Activated CD4-positive, CD25-positive, alpha-beta regulatory T cell treated with anti-CD3 and anti-CD28 coated beads, Interleukin-2, amount 50 U/mL, for 16 hours (primary cell): ENCODE results near the gene LONP2.
"Not testable (repeated sequence)": the region's sequence is repeated elsewhere in the genome, so short reads cannot be mapped to it uniquely, and the experiment has no call there.

ENCODE experiments used
- DNase-seq: peaks from one replicate; pipeline ENCODE4 v3.0.0-alpha.2; 2020; ENCODE audit warnings: low read depth, low spot score

Gene LONP2

DNA sequence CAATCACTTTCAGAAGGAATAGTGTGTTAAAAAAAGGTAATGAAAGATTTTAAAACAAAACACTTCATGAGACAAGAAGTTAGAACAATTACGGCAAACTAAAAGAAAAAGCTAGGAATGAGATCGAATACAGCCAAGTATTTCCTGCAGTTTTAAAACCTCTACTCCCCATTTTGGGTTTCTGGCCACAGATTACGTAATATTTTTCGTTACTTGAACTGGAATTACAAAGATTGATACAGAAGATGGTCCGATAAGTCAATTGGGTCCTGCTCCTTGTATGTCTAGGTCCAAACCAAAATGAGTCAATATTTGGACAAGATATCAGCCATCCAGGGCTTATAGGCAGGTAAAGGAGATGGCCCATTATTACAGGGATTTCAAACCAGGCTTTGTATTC lies 88.9 kb downstream of the LONP2 start:
- DNase-seq: no peak

DNA sequence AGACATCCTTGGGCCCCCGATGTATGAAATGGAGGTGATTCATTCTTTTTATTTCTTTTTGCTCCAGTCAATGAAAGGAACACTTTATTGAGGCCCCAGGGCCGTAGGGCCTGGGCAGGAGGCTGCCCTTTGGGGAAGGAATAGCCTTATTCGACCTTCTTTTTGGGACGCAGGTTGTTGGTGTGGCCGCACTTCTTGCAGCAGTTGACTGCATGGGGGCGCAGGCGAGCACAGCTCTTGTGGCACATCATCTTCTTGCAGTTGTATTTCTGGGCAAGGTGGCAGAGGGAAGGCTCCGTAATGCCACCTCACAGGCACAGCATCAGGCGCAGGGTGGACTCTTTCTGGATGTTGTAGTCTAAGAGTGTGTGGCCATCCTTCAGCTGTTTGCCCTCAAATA lies 90.2 kb downstream of the LONP2 start:
- no peak for DNase-seq

DNA sequence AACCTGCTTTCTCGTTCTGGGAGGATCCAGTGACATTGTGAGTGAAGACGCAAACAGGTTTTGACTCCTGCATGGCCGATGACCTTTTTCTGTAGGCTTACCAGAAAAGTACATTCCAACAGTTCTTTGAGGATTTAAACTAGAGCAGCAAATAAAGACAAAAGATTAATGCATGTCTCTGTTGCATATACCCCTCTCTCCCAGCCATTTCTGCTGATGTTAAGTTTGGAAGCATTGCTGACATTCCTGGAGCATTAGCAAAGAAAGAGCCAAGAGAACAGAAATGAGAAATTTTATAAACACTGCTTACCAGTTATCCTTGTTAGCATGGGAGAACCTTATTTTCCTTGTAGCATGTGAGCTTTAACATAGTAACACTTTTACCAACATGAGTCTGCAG lies 91.9 kb downstream of the LONP2 start:
- DNase-seq: no peak

DNA sequence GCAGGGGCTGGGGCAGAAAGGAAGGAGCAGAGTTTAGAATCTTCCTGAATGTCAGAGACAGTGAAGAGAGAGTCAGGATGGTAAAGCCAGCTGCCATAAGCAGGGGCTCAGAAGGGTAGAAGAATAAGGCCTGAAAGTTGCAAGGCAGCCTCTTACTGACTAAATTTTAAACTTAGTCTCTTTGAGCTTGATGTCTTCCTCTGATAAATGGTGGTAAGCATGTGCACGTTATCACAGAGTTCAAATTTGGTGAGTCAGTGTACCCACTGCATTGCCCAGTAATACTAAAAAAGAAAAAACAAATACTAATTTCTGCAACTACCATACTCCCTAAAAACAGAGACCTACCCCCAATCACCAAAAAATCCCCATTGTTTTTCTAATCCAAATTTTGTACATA lies 96.0 kb downstream of the LONP2 start:
- no peak for DNase-seq

DNA sequence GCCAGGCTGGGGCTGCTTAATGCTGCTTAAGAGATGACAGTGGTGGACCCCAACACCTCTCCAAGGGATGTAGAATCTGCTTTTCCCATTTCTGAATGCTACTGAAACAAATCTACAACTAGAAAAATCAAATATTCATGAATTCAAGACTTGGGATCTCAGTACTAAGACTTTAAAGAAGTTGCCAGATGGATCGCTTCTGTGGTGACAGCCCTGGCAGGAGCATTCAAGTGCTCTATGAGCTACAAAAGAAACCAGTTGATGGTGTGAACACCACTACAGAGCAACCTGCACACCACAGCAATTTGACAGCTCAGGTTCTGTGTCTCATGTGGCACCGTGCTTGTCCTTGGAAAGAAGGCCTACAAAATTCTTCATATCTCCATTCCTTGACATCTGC lies 98.5 kb downstream of the LONP2 start:
- no peak for DNase-seq

DNA sequence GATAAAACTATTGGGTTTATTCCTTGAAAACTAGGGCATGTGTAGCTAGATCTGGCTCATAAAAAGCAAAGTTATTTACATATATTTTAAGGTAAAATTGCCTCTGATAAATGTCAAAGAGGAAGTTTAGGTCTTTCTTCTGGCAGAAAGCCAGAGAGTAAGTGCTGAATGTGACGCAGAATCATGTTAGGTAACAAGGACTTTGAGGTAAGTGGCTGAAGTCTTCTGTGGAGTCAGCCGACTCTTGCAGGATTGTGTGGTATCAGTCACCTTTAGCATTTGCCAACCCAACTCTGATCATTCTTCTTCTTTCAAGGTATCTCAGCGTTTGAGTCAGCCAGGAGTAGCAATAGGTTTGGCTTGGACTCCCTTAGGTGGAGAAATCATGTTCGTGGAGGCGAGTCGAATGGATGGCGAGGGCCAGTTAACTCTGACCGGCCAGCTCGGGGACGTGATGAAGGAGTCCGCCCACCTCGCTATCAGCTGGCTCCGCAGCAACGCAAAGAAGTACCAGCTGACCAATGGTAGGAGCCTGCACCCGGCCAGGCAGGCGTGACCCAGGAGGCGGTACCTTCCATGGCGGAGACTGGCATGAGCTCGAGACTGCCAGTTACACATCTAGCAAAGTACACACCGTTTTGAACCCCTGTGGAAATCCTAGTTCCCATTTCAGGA lies 103.2 kb downstream of the LONP2 start:
- no peak for DNase-seq

DNA sequence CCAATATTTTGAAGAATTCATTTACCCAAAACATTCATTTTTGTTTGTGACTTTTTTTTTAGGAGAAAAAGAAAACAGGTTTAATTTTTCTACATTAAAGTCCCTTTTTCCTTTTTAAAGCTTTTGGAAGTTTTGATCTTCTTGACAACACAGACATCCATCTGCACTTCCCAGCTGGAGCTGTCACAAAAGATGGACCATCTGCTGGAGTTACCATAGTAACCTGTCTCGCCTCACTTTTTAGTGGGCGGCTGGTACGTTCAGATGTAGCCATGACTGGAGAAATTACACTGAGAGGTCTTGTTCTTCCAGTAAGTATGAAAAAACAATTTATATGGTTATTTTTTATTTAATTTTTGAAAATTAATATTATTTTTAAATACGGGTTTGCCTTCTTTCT lies 103.9 kb downstream of the LONP2 start:
- DNase-seq: no peak

DNA sequence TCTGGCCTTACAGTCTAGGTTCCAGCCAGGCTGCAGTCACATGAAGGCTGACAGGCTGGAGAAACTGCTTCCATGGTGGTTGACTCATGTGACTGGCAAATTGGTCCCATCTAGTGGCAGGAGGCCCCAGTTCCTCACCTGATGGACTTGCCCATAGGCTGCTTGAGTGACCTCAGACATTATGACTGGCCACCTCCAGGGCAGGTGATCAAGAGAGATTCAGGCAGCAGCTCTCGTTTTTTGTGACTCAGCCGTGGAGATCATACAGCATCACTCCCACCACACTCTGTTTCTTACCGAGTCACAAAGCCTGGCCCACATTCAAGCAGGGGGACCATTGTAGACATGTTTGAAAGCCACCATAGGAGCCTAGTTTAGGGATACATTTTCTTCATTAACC lies 106.6 kb downstream of the LONP2 start:
- DNase-seq: no peak

DNA sequence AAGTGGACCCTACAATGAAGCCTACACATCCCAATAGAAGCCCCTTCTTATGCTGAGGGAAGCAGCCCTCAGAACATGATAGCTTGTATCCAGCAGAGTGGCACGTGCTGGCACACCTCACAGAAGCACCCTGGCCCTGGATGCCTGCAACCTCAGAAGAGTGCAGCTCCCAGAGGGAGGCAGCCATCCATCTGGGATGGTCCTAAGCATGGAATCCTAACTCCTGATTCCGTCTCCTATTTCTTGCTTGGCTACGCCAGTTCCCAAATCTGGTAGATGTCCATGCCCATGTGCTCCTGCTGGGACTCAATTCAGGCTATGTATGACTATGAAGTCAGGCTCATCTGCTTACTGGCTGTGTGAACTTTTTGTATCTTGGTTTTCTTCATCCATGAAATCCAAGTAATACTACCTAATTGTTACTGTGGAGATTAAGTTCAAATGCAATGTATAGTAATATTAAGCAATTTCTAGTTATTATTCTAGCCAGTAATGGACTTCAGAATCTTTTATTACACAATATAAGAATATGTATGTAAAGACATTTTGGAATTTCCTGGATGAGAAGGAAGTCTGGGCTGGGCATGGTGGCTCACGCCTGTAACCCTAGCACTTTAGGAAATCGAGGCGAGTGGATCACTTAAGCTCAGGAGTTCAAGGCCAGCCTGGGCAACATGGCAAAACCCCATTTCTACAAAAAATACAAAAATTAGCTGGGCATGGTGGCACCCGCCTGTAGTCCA lies 108.7 kb downstream of the LONP2 start:
- DNase-seq: no peak

DNA sequence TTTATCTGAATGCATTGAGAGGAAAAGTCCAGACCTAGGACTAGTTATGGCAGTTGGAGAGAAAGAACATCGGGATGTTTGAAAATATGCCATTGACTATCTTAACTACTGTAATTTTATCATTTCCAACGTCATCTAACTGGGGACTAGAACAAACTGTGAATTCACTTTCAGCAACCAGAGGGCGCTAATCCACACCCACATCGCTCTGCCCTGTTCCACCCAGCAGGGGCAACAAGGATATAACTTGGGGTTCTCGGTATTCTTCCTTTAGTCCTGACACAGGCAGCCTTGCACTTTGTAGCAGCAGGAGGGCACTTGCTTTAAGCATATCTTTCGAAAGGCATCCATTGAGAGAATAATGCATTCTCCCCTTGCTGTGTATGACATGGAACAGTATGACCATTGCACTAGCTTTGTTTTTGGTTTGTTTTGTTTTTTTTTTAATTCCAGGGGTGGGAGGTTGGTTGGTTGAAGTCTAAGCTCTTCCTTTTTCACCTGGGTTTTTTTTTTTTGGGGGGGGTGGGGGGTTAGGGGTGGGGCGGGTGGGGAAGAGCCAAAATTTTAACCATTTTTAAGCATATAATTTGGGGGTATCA lies 109.6 kb downstream of the LONP2 start:
- peak; percentile 49 for DNase-seq

DNA sequence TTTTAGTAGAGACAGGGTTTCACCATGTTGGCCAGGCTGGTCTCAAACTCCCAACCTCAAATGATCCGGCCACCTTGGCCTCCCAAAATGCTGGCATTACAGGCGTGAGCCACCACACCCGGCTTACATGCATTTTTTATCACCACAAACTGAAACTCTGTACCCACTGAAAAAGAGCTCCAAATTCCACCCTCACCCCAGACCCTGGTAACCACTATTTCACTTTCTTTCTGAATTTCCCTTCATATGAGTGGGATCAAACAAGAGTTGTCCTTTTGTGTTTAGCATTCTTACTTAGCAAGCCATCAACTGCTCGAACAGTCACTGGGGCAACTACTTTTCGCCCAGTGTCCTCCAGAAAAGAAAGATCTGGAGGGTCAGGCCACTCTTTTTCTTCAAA lies 110.3 kb downstream of the LONP2 start:
- DNase-seq: not testable (repeated sequence)

DNA sequence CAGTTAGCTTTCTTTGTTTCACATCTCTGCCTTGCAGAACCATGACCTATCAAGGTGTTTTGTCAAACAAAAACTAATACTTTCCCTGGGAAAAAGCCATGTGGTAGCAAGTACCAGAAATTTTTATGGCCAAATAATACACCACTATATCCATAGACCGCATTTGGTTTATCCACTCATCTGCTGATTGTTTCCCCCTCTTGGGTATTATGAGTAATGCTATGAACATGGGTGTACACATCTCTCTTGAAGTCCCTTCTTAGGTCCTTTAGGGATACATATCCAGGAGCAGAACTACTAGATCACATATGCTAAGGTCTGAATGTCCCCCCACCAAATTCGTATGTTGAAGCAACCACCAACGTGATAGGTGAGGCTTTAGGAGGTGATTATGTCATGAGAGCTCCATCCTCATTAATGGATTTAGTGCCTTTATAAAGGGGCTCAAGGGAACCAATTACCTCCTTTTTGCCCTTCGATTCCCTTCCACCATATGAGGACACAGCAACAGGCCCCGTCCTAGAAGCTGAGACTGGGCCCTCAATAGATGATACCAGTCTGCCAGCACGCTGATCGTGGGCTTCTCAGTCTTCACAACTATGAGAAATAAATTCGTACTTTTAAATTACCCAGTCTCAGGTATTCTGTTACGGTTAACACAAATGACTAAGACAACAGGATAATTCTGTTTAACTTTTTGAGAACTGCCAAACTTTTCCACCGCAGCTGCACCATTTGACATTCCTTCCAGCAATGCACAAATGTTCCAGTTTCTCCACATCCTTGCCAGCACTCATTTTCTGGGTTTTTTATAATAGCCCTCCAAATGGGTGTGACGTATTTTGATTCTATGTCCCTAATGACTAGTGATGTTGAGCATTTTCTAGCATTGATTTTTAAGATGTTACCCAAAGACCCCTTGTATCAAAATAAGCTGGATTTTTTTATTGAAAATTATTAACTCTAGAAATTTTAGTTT lies 111.1 kb downstream of the LONP2 start:
- no peak for DNase-seq

DNA sequence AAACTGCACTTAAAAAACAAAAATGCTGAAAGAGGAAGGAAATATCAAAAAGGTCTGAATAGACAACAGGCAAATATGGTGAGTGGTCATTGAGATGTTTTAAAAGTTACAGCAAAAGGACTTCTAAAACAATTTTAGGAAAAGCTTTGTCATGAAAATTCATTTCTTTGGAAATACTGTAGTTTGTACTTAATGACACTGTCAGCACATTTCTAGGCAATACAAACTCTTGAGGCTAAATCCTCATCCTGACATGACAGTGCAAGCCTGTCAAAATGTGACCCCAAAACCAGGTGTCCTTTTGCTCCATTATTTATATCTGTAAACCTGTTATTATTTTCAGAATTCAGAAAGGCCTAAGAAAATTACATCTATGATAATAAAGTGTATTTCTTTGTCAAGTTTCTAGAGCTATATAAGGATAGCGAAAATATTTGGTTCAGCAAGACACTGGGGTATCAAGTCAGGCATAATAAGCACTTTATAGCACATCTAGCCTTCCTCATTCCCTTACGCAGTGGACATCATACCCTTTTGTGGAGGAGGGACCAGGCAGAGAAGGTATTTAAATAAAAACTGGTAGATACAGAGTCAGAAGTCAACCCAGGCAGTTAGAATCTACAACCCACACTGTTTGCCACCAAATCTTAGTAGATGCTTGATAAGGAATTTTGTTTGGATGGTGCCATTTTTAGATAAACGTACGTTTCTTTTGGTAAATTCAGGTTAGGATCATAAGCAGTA lies 112.7 kb downstream of the LONP2 start:
- DNase-seq: no peak

DNA sequence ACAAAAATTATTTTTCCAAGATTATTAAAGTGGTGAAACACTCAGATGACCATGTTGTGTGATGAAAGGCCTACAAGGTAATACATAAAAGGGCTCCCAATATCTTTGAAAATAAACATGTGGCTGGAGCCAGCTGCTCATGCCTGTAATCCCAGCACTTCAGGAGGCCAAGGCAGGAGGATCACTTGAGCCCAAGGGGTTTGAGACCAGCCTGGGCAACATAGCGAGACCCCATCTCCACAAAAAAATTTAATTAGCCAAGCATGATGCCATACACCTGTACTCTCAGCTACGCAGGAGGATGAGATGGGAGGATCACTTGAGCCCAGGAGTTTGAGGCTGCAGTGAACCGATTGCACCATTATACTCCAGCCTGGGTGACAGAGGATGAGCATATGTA lies 114.3 kb downstream of the LONP2 start:
- DNase-seq: no peak

DNA sequence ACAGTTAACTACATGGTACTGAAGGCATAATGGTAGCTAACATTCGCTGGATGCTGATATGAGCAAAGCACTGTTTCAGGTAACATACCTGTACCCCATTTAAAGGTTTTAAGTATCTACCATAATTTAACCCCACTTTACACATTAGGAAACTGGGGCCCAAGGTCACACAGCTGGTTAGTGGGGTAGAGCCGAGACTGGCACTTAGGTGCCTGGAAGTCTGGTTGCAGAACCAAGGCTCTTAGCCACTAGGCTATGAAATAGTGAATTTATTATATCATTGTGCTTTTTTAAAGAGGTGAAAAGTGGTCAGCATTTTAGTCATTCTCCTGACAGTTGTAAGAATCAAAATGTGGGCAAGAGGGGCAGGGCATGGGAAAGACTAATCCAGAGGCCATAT lies 115.9 kb downstream of the LONP2 start:
- no peak for DNase-seq

DNA sequence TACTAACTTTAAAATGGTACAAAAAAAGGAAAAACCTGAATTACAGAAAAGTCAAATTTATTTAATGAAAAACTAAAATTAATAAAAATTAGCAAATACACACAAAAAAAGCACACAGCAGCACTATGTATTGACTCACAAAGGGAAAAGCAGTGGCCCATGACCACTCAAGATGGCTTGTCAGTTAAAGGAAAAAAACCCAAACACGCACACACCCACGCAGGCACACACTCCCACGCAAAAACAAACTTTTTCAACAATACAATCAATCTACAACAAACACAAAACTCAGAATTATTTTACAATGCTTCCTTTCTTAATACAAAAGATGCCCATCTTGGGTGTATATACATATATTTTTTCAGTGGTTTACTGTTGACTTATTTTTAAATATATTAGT lies 116.9 kb downstream of the LONP2 start:
- DNase-seq: no peak

DNA sequence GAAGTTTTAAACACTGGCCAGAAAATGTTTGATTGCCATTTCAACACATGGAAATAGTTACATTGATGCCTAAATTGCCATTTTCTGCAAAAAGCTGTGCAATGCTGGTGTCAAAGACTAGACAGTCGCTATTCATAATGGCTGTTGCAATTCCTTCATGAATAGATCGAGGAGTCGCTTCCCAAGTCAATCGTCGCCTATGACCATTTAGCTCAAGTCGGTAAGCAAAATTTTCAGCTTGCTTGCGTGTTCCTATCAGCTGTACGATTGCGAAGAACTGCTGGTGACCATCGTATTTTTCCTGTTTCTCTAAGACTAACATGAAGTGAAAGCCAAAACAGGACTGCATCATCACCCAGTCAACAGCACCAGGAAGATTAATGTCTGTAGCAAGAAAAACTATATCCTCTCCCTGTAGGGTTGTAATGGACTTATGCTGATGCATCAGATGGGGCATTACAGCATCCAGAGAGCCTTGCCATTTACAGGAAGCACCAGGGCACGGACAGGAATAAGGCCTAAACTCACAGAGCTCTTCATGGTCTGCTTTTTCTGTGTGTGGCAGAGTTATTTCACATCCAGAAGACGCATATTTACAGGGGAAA lies 117.5 kb downstream of the LONP2 start:
- no peak for DNase-seq

DNA sequence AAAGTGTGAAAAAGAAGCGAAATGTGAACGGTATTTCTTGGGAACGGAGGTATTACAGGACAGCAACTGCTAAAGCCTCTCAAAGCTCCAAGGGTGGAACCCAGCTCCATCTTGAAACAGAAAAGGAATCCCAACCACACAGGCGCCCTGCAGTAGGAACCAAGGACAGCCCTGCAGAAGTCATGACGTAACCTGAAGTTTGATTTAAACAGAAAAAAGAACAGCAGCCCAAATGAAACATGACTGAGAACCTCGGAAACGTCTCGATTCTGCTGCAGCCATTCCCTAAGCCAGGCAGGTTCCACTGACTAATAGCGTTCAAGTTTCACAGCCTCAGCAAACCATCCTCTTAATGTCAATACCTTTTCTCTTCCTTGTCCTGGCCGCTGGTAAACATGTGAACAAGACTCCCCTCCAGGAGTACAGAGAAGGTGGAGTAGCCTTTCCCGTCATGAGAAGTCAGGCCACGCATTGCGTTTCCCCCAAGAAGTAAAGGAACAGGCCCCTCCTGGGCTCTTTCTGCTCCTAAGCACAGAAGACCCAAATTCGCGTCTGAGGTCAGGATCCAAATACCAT lies 121.0 kb downstream of the LONP2 start:
- no peak for DNase-seq

DNA sequence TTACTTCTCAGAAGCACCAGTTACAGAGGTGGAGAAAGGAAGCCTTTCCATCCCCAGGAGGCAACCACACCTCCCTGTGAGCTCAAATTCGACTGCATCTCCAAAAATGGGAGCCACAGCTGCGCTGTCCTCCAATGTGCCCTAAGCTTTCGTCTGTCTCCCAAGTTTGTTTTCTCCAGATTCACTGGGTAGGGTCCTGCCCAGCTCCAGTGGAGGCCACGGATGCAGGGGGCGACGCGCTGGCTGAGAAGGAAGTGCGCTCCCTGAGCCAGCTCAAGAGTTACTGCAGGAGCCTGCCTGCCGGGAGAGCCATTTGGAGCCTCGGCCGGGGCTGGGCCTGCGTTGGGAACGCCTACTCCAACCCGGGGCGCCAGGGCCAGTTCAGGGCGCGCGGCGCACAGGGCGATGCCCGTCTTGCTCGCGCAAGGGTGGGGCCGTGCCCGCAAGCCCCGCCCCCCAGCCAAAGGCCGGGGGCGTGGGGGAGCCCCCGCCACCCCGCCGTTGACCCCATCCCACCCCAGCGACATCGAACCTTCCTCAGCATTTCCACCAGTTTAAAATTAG lies 121.6 kb downstream of the LONP2 start:
- DNase-seq: peak; percentile 59
